Ammon's horn (tissue), 1 donor: ENCODE measurements around the gene CCNY.
"Not testable (repeated sequence)": the region's sequence is repeated elsewhere in the genome, so short reads cannot be mapped to it uniquely, and the experiment has no call there.

ENCODE experiments used
- DNase-seq: peaks from one replicate; pipeline ENCODE4 v3.0.0-alpha.2; 2016; ENCODE audit warnings: low spot score

The CCNY gene

DNA sequence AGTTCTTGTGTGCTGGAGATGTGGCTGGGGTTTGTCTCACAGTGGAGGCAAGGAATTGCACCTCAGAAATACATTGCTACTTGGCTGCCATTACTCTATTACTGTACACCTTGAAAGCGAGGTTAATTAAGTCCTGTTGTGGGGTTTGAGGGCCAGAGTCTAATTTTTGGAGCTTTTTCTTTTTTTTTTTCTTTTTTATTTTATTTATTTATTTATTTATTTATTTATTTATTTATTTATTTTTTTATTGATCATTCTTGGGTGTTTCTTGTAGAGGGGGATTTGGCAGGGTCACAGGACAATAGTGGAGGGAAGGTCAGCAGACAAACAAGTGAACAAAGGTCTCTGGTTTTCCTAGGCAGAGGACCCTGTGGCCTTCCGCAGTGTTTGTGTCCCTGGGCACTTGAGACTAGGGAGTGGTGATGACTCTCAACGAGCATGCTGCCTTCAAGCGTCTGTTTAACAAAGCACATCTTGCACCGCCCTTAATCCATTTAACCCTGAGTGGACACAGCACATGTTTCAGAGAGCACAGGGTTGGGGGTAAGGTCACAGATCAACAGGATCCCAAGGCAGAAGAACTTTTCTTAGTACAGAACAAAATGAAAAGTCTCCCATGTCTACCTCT lies 69.8 kb downstream of the CCNY start:
- DNase-seq: not testable (repeated sequence)

DNA sequence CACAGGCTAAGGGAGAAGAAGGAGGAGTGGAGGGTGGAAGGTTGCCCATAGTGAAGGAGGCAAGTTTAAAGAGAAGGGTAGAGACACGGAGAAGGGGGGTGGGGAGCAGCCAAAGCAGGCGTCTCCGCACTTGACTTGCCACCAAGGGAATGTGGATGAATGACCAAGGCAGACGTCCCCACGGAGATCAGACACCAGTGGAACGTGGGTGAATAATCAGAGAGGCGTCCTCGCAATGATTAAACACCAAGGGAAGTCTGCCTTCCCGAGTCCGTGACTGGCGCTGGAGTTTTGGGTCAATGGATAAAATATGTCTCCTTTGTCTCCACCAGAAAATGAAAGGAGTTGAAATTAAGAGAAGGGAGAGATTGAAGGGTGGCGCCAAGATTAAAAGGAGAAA lies 71.4 kb downstream of the CCNY start:
- DNase-seq: not testable (repeated sequence)

DNA sequence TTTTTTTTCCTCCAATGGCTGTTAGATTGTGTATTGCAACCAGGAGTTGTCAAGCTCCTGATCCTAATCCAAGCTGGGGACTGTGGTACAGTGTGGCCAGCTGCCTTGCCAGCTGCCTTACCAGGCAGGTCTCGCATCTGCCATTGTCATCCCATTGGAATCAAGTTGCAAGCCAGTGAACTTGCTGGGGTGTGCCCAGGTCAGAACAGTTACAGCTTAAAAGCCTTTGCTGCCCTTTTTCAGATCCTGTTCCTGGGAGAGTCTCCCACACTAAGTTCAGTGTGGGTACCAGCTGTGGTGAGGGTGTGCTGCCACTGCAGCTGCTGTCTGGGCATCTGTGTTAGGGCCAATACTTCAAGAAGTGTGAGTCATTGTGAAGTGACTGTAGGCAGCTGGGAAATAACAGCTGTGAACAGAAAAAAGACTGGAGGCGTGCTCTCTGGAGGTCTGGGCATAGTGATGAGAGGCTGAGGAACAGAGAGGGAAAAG lies 72.8 kb downstream of the CCNY start:
- peak; percentile 77 for DNase-seq

DNA sequence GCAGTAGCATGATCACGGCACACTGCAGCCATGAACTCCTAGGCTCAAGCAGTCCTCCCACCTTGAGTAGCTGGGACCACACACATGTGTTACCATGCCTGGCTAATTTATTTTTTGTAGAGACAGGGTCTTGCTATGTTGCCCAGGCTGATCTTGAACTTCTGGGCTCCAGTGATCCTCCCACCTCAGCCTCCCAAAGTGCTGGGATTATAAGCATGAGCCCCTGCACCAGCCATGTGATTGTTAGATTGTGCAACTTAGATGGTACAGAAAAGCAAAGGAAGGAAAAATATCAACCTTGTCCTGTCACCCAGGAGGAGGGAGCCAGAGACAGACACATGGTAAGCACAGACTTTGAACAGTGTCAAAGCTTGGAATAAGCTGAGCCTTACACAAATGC lies 73.5 kb downstream of the CCNY start:
- no peak for DNase-seq

DNA sequence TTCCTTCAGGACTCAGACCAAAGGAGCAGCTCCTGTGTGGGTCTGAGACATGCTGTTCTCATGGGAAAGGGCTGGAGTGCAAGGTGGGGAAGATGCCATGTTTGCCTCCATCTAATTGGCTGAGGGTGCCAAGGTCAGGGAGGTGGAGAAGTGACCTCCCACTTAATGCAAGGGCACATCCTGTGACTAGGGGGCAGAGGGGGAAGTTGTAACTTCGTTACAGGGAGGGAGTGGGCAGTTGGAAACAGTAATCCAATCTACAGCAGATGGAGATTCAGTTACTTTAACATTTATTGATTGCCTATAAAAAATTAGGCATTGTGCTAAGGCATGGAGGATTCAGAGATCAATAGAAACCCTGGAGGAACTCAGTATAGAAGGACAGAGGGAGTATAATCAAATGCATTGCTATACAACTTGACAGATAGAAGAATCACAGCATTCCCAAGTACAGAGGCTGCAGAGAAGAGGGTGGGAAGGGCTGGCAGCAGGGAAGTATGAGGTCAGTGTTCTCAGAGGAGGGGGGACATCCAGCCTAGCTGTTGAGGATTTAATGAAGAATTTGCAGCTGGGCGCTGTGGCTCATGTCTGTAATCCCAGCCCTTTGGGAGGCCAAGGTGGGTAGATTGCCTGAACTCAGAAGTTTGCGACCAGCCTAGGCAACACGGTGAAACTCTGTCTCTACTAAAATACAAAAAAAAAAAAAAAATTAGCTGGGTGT lies 75.9 kb downstream of the CCNY start:
- no peak for DNase-seq

GRCh38 chr10:35412900-35413491 lies 76.7 kb downstream of the CCNY start:
- no peak for DNase-seq

- no peak for DNase-seq
Observed at GRCh38 chr10:35413985-35414861, 77.9 kb downstream of the CCNY start.

DNA sequence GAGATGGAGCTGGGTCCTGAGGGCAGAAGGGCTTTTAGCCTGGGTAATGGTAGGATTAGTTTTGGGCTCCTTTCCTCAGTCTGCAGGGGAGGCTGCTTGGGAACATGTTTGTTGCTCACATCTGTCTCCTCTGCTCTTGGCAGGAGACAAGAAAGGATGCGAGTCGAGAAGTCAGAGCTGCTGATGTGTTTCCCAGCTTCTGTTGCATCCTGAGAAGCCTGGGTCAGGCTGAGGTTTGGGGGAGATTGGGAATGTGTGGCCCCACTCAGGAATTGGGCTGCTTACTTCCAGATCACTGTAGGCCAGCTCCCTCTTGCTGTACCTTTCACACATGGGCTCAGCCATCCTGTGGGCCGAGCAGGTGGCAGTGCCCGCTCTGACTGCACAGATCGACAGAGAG lies 79.2 kb downstream of the CCNY start:
- no peak for DNase-seq

GRCh38 chr10:35416619-35417312 lies 80.5 kb downstream of the CCNY start:
- no peak for DNase-seq

DNA sequence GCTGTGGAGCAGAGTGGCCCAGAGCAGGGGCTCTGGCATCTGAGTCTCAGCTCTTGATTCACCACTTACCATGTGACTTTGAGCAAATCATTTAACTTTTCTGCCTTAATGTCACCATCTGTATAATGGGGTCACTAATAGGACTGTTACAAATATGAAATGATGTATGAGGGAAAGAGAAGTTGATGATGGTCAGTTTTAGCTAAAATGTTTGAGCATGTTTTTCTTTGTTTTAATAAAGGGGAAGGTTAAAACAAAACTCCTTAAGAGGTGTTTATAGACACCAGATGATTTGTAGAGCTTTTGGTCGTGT lies 81.0 kb downstream of the CCNY start:
- DNase-seq: no peak

DNA sequence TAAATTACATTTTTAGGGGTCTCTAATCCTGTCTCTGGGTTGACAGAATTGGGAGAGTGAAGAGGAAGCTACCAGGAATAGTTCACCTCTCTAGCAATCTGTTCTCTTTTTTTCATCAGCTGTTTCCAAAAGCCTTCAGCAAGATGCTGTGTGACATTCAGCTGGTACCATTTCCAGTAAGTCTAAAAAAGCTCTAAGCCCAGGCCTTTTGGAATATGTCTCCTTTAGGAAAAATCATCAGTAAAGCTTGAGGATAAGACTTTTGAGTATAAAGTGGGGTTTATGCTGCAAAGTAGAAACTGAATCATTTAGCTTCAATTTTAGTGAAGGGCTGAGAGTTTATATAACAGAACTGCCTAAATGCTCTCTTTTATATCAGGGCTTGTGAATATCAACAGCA lies 81.5 kb downstream of the CCNY start:
- no peak for DNase-seq

- DNase-seq: not testable (repeated sequence)
Observed at GRCh38 chr10:35418580-35418979, 82.3 kb downstream of the CCNY start.

GRCh38 chr10:35420044-35420443 lies 83.7 kb downstream of the CCNY start:
- DNase-seq: no peak

DNA sequence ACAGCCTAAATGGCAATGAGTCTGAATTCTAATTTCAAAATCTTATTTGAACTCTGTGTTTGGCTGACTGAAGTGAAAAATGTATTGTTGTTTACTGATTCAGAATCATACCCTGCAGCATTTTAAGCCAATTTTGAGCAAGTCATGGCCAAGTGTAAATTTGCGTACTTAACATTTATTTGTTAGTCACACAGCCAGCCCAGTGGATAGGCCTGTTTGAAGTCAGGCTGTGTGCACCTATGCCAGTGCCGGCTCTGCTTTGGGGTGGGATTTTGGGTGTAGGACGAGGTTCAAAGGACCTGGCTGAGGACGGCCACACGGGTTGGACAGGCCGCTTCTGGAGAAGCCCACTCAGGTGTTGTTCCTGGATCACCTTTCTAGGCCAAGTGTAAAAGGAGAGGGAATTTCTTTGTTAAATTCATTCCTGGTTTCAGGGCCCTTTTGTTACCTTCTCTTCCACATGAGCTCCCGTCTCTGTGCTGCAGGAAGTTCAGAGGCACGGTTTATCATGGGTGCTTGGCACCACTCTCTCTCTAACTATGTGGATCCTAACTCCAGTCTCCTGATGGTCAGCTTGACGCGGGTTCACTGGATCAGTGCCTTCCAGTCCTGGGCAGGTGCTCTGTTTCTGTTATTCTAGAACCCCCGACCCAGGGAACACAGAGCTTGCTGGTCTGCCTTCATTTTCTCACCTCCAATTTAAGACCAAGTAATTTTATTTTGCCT lies 84.7 kb downstream of the CCNY start:
- no peak for DNase-seq

GRCh38 chr10:35421553-35422178 lies 85.4 kb downstream of the CCNY start:
- DNase-seq: no peak

DNA sequence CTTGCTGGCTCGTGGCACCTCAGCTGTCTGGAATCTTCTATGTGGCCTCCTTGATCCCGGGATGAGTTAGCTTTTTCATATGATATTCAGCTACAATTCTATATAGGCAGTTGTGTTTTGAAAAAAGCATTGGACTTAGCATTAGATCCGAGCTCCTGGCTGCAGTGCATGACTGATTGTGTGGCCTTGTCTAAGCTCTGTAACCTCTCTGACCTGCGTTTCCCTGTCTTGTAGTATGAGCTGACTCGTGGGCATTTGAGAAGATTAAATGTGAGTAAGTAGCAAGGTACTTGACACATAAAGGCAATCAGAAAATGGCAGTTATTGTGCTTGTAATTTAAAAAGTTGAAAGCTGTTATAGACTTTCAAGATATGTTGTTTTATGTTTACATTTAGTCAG lies 85.9 kb downstream of the CCNY start:
- DNase-seq: no peak

- no peak for DNase-seq
Observed at GRCh38 chr10:35423505-35424306, 87.4 kb downstream of the CCNY start.

DNA sequence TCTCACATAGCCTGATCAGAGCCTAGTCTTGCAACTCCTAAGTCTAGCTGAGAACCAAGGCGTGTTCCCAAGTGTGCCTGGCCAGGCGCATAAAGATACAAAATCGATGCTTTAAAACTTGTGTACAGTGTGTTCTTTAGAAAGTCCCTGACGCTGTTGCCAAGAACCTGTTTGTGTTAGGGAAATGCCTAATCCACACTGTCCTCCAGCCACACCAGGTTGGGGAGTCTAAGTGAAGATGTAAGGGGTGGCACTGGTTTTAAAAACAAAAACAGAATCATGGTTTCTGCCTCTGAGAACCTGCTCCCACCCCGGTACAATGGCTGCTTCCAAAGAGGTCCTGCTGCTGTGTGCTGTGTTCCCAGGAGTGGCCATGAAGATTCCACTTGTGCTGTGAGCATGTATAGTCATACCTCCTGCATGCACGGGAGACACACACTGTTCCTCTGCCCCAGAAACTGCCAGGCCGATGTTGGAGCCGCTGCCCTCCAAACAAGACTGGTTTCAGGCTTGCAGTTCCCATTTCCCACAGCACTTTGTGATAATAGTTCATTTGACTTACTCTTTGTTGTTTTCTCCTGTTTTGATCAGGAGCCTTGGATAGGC lies 88.5 kb downstream of the CCNY start:
- no peak for DNase-seq

- no peak for DNase-seq
Observed at GRCh38 chr10:35425595-35425994, 89.3 kb downstream of the CCNY start.
